ENCODE data around the gene KHDC3L.

KHDC3L gene, protein sequence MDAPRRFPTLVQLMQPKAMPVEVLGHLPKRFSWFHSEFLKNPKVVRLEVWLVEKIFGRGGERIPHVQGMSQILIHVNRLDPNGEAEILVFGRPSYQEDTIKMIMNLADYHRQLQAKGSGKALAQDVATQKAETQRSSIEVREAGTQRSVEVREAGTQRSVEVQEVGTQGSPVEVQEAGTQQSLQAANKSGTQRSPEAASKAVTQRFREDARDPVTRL

DNA sequence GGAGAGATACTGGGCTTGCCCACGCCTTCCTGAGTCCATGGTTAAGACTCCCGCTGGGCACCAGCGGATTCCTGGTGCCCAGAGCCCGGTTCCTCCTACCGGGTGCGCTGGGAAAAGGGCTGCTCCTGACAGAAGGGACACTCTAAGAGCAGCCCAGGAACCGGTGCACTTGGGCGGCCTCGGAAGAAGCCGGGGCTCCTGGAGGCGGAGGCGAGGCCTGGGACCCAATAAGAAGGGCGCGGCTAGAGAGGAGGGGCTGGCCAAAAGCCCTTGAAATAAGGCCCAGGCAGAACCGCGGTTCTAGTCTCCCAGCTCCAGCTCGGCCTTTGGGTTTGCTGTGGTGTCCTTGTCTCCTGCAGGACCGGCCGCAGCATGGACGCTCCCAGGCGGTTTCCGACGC, at the start of gene KHDC3L:
Gene KHDC3L, plus strand, starts transcription at position 301 of the 400 bp plus-strand sequence. Its CDS starts 72 bp downstream, at position 373.
- H3K27ac ChIP-seq (ENCODE audit: low read length): no peak within 1 kb of the TSS
- no peak within 1 kb of the TSS for H3K4me3 ChIP-seq (ENCODE audit: low read length in 2 of 2)
- H3K27me3 ChIP-seq (ENCODE audit: control insufficient read depth in 1 of 2, insufficient read depth in 2 of 2, low read length in 2 of 2): no peaks in the 10 kb centered on the region
- H3K9me3 ChIP-seq (ENCODE audit: control insufficient read depth in 2 of 2, low read length in 2 of 2): no peaks in the 10 kb centered on the region
- H3K9ac ChIP-seq (ENCODE audit: low read length in 2 of 2): no peak within 1 kb of the TSS
- no peaks in the 10 kb centered on the region for H3K4me1 ChIP-seq (ENCODE audit: control insufficient read depth, insufficient read depth, low read length)
- no peaks in the 10 kb centered on the region for H3K36me3 ChIP-seq (ENCODE audit: control insufficient read depth in 2 of 2, insufficient read depth in 2 of 2, low read length in 2 of 2)

DNA sequence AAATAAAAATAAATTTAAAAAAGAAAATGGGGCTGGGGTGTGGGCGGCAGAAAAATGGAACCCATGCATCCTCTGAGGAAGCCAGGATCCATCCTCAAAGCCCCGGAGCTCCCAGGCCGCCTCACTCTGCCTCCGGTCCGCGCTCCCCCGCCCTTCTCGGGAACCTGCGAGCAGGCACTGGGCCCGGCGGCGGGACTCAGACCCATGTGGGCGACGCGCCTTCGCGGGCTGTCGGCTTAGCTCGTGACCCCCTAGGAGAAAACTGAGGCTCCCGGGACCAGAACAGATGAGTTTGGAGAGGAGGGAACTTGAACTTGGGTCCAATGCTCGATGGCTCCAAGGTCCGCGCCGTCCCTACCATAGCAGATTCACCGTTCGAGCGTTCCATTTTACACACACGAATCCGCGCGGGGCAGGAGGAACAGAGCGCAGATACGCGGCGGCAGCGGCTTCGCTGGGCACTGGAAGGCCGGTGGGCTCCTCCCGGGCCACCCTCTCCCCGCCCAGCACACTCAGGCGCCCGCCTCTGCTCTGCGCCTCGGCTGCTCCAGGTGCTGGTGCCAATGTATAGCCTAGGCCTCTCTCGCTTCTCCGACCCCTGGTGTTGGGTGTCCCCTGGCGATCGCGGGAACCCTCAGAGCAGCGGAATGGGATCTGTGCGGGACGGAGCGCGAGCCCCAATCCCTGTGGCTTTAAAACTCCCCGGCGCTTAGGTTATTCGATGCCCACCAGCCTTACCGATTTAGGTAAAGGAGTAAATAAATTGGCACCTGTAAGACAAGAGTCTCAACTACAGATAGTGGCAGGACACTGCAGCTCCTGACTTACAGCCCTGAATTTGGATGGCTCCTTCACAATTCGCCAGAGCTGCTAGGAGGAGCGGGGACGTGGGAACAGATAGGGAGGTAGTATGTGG, 47.6 kb upstream of the KHDC3L start:
- peak overlapping the region in 1 of 2 donors; percentile 54 for H3K4me3 ChIP-seq (ENCODE audit: low read length in 2 of 2)

DNA sequence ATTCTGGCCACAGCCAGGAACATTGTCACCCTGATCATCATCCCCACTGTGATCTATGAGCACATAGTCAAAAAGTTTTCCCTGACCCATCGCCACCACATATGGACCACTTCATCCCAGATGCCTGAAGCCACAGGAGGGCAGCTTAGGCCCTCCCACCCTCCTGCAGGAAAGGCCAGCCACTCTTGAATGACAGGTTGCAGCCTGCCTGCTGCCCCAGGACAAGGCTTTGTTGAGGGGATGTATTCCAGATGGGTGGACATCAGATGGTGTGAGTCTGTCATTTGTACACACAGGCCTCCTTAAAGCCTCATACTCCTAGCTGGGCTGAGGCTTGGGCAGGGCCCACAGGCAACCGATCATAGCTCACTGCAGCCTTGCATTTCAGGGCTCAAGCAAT, 39.1 kb upstream of the KHDC3L start:
- H3K27ac ChIP-seq (ENCODE audit: low read length): no peak overlapping the region
- no peaks in the 10 kb centered on the region for H3K4me1 ChIP-seq (ENCODE audit: control insufficient read depth, insufficient read depth, low read length)
- no peak overlapping the region for H3K4me3 ChIP-seq (ENCODE audit: low read length in 2 of 2)
- no peaks in the 10 kb centered on the region for H3K27me3 ChIP-seq (ENCODE audit: control insufficient read depth in 1 of 2, insufficient read depth in 2 of 2, low read length in 2 of 2)
- H3K36me3 ChIP-seq (ENCODE audit: control insufficient read depth in 2 of 2, insufficient read depth in 2 of 2, low read length in 2 of 2): no peaks in the 10 kb centered on the region
- no peak overlapping the region for H3K9ac ChIP-seq (ENCODE audit: low read length in 2 of 2)
- no peaks in the 10 kb centered on the region for H3K9me3 ChIP-seq (ENCODE audit: control insufficient read depth in 2 of 2, low read length in 2 of 2)

More for the DNA sequence above, 47.6 kb upstream of the KHDC3L start:
- Histone ChIP-seq H3K9ac (ENCODE audit: low read length in 2 of 2) (peak overlapping the region in 1 of 2 donors; percentile 22), H3K9me3 (ENCODE audit: control insufficient read depth in 2 of 2, low read length in 2 of 2) (peaks cover 2 to 4% of the 10 kb centered on the region in 2 donors), H3K36me3 (ENCODE audit: control insufficient read depth in 2 of 2, insufficient read depth in 2 of 2, low read length in 2 of 2) (no peaks in the 10 kb centered on the region), H3K27me3 (ENCODE audit: control insufficient read depth in 1 of 2, insufficient read depth in 2 of 2, low read length in 2 of 2) (peaks cover 11 to 16% of the 10 kb centered on the region in 2 donors), H3K27ac (ENCODE audit: low read length) (no peak overlapping the region), H3K4me1 (ENCODE audit: control insufficient read depth, insufficient read depth, low read length) (peaks cover 5% of the 10 kb centered on the region)

DNA sequence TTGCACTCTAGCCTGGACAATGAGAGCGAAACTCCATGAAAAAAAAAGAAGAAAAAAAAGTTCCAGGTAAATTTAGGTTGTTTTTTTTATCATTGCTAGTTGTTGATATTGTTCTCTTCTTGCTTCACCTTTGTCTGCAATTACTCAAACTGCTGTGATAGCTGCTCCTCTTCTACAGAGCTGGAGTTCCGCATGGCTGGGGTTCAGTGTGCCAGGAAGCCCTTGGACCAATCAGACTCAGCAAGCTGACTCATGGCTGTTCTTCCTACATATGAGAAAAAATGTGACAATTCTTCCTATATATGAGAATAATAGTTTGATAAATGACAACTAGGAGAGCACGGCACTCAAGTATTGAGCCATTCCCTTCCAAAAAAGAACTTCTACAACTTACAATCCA, 36.8 kb upstream of the KHDC3L start:
- H3K9me3 ChIP-seq (ENCODE audit: control insufficient read depth in 2 of 2, low read length in 2 of 2): no peaks in the 10 kb centered on the region
- no peaks in the 10 kb centered on the region for H3K27me3 ChIP-seq (ENCODE audit: control insufficient read depth in 1 of 2, insufficient read depth in 2 of 2, low read length in 2 of 2)
- H3K4me1 ChIP-seq (ENCODE audit: control insufficient read depth, insufficient read depth, low read length): no peaks in the 10 kb centered on the region
- H3K27ac ChIP-seq (ENCODE audit: low read length): no peak overlapping the region
- H3K9ac ChIP-seq (ENCODE audit: low read length in 2 of 2): no peak overlapping the region
- H3K36me3 ChIP-seq (ENCODE audit: control insufficient read depth in 2 of 2, insufficient read depth in 2 of 2, low read length in 2 of 2): no peaks in the 10 kb centered on the region
- no peak overlapping the region for H3K4me3 ChIP-seq (ENCODE audit: low read length in 2 of 2)

DNA sequence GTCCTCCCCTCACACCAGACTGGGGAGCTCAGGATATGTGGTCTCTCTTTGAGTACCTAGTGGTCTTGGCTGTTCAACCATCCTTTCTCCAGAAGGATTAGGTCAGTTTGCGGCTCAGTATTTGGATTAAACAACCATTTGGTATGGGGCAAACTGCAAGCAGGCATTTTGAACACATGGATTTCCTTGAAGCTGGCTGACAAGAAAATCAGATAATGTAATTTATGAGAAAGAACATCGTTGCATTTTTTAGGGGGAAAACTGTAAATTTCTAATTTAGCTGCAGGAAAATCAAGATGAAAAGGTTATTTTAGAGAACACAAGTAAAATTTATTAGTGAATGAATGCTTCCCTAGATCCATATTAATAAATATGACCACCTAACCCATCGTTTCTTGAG, 33.7 kb upstream of the KHDC3L start:
- Histone ChIP-seq H3K4me1 (ENCODE audit: control insufficient read depth, insufficient read depth, low read length) (no peaks in the 10 kb centered on the region), H3K9ac (ENCODE audit: low read length in 2 of 2) (no peak overlapping the region), H3K27me3 (ENCODE audit: control insufficient read depth in 1 of 2, insufficient read depth in 2 of 2, low read length in 2 of 2) (no peaks in the 10 kb centered on the region), H3K9me3 (ENCODE audit: control insufficient read depth in 2 of 2, low read length in 2 of 2) (no peaks in the 10 kb centered on the region), H3K36me3 (ENCODE audit: control insufficient read depth in 2 of 2, insufficient read depth in 2 of 2, low read length in 2 of 2) (no peaks in the 10 kb centered on the region), H3K27ac (ENCODE audit: low read length) (no peak overlapping the region), H3K4me3 (ENCODE audit: low read length in 2 of 2) (no peak overlapping the region)

DNA sequence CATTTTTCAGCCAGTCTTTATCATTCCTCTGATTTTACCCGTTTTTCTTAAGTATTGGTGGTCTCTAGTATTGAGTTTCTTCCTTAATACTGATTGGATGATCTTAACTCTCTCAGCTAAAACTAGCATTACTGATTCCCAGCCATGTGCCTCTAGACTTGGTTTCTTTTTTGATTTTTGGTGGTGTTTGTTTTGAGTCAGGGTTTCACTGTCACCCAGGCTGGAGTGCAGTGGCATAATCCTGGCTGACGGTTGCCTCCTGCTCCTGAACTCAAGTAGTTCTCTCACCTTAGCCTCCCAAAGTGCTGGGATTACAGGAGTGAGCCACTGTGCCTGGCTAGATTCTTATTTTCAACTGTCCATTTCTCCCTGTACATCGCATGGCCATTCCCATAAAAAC, 33.3 kb upstream of the KHDC3L start:
- H3K27ac ChIP-seq (ENCODE audit: low read length): no peak overlapping the region
- H3K4me1 ChIP-seq (ENCODE audit: control insufficient read depth, insufficient read depth, low read length): no peaks in the 10 kb centered on the region
- no peak overlapping the region for H3K9ac ChIP-seq (ENCODE audit: low read length in 2 of 2)

DNA sequence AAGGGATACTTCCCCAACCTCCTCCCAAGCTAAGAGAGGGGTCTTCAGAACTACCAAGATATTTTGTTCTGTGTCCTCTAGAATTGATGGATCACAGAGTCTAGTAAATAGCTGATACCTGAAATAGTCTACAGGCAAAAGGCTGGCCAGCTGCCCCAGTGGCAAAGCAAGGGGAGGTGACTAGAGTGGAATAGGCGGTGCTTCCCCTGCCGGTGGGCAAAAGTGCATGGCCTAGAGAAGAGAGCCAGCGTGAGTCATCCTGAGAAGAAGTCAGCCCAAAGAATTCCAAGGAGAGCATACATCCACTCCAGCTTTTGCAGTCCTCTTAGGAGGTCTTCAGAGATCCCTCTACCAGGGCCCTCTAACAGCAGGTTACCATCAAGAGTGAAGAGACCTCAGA, 23.1 kb upstream of the KHDC3L start:
- Histone ChIP-seq H3K36me3 (ENCODE audit: control insufficient read depth in 2 of 2, insufficient read depth in 2 of 2, low read length in 2 of 2) (no peaks in the 10 kb centered on the region), H3K4me1 (ENCODE audit: control insufficient read depth, insufficient read depth, low read length) (no peaks in the 10 kb centered on the region), H3K9me3 (ENCODE audit: control insufficient read depth in 2 of 2, low read length in 2 of 2) (no peaks in the 10 kb centered on the region), H3K9ac (ENCODE audit: low read length in 2 of 2) (no peak overlapping the region), H3K27ac (ENCODE audit: low read length) (no peak overlapping the region), H3K27me3 (ENCODE audit: control insufficient read depth in 1 of 2, insufficient read depth in 2 of 2, low read length in 2 of 2) (no peaks in the 10 kb centered on the region), H3K4me3 (ENCODE audit: low read length in 2 of 2) (no peak overlapping the region)

More for the DNA sequence above, 33.3 kb upstream of the KHDC3L start:
- Histone ChIP-seq H3K36me3 (ENCODE audit: control insufficient read depth in 2 of 2, insufficient read depth in 2 of 2, low read length in 2 of 2) (no peaks in the 10 kb centered on the region), H3K27me3 (ENCODE audit: control insufficient read depth in 1 of 2, insufficient read depth in 2 of 2, low read length in 2 of 2) (no peaks in the 10 kb centered on the region), H3K4me3 (ENCODE audit: low read length in 2 of 2) (no peak overlapping the region), H3K9me3 (ENCODE audit: control insufficient read depth in 2 of 2, low read length in 2 of 2) (no peaks in the 10 kb centered on the region)

DNA sequence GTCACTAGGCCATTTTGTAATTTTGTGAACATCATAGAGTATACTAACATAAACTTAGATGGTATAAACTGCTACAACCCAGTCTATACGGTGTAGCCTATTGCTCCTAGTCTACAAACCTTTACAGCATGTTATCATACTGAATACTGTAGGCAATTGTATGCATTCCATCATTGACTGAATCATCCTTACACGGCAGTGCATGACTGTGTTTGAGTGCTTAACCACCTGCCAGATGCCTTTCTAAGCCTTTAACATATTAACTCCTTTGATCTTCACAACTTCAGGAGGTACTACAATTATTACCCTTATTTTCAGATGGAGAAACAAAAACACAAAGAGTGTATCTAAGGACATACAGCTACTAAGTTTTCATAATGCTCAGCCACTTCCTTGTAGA, 22.4 kb upstream of the KHDC3L start:
- Histone ChIP-seq H3K9ac (ENCODE audit: low read length in 2 of 2) (no peak overlapping the region), H3K27ac (ENCODE audit: low read length) (no peak overlapping the region), H3K36me3 (ENCODE audit: control insufficient read depth in 2 of 2, insufficient read depth in 2 of 2, low read length in 2 of 2) (no peaks in the 10 kb centered on the region), H3K27me3 (ENCODE audit: control insufficient read depth in 1 of 2, insufficient read depth in 2 of 2, low read length in 2 of 2) (no peaks in the 10 kb centered on the region), H3K4me3 (ENCODE audit: low read length in 2 of 2) (no peak overlapping the region), H3K4me1 (ENCODE audit: control insufficient read depth, insufficient read depth, low read length) (no peaks in the 10 kb centered on the region), H3K9me3 (ENCODE audit: control insufficient read depth in 2 of 2, low read length in 2 of 2) (no peaks in the 10 kb centered on the region)

DNA sequence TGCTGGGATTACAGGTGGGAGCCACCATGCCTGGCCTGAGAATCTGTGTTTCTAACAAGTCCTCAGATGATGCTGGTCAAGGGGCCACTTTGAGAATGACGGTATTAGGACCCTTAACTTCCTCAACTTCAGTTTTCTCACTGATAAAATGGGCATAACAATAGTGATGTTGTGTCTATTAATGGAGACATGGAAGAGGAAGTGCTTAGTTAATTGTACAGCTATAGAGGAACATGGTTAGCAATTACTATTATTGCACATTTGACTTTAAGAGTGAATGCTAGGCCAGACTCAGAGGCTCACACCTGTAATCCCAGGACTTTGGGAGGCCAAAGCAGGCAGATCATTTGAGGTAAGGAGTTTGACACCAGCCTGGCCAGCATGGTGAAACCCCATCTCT, 21.1 kb upstream of the KHDC3L start:
- Histone ChIP-seq H3K4me3 (ENCODE audit: low read length in 2 of 2) (no peak overlapping the region), H3K4me1 (ENCODE audit: control insufficient read depth, insufficient read depth, low read length) (no peaks in the 10 kb centered on the region), H3K27me3 (ENCODE audit: control insufficient read depth in 1 of 2, insufficient read depth in 2 of 2, low read length in 2 of 2) (no peaks in the 10 kb centered on the region), H3K27ac (ENCODE audit: low read length) (no peak overlapping the region), H3K9me3 (ENCODE audit: control insufficient read depth in 2 of 2, low read length in 2 of 2) (no peaks in the 10 kb centered on the region), H3K9ac (ENCODE audit: low read length in 2 of 2) (no peak overlapping the region), H3K36me3 (ENCODE audit: control insufficient read depth in 2 of 2, insufficient read depth in 2 of 2, low read length in 2 of 2) (no peaks in the 10 kb centered on the region)

DNA sequence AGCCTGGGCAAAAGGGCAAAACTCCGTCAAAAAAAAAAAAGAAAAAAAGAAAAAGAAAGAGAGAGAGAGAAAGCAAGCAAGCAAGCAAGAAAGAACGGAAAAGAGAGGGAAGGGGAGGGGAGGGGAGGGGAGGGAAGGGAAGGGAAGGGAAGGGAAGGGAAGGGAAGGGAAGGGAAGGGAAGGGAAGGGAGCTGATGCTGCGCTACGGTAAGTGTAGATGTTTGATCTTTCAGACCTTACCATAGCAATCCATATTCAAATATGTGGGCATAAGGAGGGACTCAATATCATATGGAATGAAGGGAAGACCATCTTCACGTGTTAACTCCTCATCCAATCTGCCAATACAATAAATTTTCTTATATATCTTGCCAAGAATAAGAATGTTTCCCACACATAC, 20.3 kb upstream of the KHDC3L start:
- Histone ChIP-seq H3K9me3 (ENCODE audit: control insufficient read depth in 2 of 2, low read length in 2 of 2) (no peaks in the 10 kb centered on the region), H3K27ac (ENCODE audit: low read length) (no peak overlapping the region), H3K9ac (ENCODE audit: low read length in 2 of 2) (no peak overlapping the region), H3K4me3 (ENCODE audit: low read length in 2 of 2) (no peak overlapping the region), H3K27me3 (ENCODE audit: control insufficient read depth in 1 of 2, insufficient read depth in 2 of 2, low read length in 2 of 2) (no peaks in the 10 kb centered on the region), H3K36me3 (ENCODE audit: control insufficient read depth in 2 of 2, insufficient read depth in 2 of 2, low read length in 2 of 2) (no peaks in the 10 kb centered on the region), H3K4me1 (ENCODE audit: control insufficient read depth, insufficient read depth, low read length) (no peaks in the 10 kb centered on the region)

DNA sequence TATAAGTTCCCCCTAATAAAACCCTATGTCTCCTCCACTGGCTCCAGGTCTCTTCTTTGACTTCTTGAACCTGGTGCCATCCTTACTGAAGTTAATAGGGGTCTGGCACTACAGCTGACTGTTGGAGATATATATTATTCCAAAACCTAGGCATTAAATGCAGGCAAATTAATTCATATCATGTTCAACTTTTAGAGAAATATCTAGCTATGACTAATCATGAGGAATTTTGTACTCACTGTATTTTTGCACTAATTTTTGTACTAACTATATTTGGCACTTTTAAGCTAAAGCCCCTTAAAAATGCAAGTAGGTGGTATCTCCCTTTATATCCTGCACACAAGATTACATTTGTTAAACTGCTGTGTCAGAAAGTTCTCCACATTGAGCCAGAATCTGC, 19.3 kb upstream of the KHDC3L start:
- Histone ChIP-seq H3K27me3 (ENCODE audit: control insufficient read depth in 1 of 2, insufficient read depth in 2 of 2, low read length in 2 of 2) (peaks cover under 1 to 3% of the 10 kb centered on the region in 2 donors), H3K9me3 (ENCODE audit: control insufficient read depth in 2 of 2, low read length in 2 of 2) (no peaks in the 10 kb centered on the region), H3K27ac (ENCODE audit: low read length) (no peak overlapping the region), H3K9ac (ENCODE audit: low read length in 2 of 2) (no peak overlapping the region), H3K36me3 (ENCODE audit: control insufficient read depth in 2 of 2, insufficient read depth in 2 of 2, low read length in 2 of 2) (no peaks in the 10 kb centered on the region), H3K4me1 (ENCODE audit: control insufficient read depth, insufficient read depth, low read length) (no peaks in the 10 kb centered on the region), H3K4me3 (ENCODE audit: low read length in 2 of 2) (no peak overlapping the region)
